NOMO-1 (cell line): ENCODE measurements around the gene CCSER1.
"Not testable (repeated sequence)": the region's sequence is repeated elsewhere in the genome, so short reads cannot be mapped to it uniquely, and the experiment has no call there.

Source experiments
- DNase-seq, 2 experiments: peaks; one replicate each; lab custom pipeline; 2025; ENCODE audit not compliant: unreplicated experiment in 2 of 2; lab: John Stamatoyannopoulos, UW

The CCSER1 gene

DNA sequence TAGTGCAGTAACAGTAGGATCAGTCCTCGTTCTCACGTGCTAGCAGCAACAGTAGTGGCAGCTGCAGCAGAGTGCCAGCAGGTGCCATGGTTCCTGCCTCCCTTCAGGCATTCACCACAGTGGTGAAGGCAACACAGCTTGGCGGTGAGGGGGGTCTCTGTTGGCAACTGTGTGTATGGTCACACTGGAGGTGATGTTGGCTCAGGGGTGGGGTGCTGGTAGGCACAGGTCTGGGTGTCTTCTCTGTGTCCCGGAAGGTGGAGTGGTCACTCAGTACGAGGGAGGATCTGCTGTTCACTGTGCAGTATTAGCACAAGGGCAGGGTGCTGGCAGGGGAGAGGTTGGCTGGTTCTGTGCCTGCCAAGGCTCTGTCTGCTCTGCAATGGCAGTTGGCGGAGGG is 671.8 kb downstream of the CCSER1 start:
- no peak for DNase-seq

DNA sequence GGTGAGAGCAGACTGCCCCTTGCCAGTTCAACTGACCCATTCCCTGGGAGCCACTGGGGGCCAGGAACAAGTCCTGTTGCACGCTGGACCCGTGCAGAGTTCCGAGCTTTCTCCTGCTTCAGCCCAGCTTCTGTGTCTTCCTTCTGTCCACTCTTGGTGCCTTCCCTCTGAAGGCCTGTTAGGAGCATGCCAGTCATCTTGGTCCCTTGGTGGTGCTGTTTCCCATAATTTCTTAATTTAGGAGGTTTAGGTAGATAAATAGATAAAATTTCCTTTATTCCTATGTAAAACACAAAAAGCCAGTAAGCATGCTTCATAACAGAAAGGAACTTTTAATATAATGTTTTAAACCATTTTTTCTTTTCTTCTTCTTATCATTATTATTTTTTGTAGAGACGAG is 672.7 kb downstream of the CCSER1 start:
- DNase-seq: no peak

- no peak for DNase-seq
Observed at GRCh38 chr4:90815569-90815968, 688.4 kb downstream of the CCSER1 start.

- no peak for DNase-seq
Observed at GRCh38 chr4:90816754-90817153, 689.6 kb downstream of the CCSER1 start.

GRCh38 chr4:90824266-90825150 is 697.3 kb downstream of the CCSER1 start:
- no peak for DNase-seq

DNA sequence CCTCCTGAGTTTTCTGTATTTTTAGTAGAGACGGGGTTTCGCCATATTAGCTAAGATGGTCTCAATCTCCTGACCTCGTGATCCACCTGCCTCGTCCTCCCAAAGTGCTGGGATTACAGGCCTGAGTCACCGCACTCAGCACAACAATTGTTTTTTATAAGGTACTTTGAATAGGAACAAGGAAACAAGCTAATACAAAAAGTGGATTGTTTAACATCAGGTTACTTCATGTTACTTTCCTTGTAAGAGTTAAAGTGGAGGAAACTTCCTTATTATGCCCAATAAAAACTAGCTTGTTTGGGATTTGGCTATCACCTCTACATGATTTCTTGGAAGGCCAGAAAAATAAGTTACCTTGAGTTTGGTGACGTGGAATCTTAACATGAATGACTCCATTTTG is 698.7 kb downstream of the CCSER1 start:
- DNase-seq: no peak

GRCh38 chr4:90833706-90834105 is 706.5 kb downstream of the CCSER1 start:
- DNase-seq: no peak

GRCh38 chr4:90837241-90837640 is 710.0 kb downstream of the CCSER1 start:
- DNase-seq: no peak

- DNase-seq: not testable (repeated sequence)
Observed at GRCh38 chr4:90838859-90839258, 711.7 kb downstream of the CCSER1 start.

DNA sequence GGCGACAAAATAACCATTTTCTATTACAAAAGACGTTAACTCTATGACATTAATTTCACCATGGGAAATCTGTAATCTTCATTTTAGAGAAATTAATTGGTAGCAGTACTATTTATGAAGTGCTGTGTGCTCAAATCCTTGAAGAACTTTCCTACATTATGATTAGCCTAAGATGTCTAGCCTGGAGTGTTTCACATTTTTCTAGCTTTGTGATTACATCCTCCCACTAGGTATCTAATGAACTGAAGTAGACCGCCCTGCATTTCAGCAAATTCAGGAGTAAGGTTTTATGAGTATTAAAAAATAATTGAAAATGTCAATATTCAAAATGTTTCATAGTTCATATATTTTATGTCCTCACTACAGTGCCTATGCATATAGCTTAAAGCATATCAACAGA is 713.1 kb downstream of the CCSER1 start:
- no peak for DNase-seq

DNA sequence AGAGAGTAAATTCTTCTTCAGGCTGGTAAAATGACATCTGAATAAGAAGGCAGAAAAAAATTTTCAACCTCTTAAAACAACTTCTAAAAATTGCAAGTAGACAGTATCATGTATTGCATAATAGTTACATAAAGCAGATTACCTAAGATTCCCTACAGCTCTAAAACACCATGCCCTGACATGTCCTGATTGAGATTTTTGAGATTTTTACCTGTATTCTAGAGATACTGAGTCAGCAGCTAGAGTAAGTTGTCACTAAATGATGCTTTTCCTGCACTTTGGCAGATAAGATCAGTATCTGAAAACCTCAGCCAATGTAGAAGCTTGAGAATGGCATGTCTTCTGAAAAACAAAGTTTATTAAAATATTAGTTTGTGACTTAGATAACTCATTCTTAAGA is 713.6 kb downstream of the CCSER1 start:
- DNase-seq: no peak

DNA sequence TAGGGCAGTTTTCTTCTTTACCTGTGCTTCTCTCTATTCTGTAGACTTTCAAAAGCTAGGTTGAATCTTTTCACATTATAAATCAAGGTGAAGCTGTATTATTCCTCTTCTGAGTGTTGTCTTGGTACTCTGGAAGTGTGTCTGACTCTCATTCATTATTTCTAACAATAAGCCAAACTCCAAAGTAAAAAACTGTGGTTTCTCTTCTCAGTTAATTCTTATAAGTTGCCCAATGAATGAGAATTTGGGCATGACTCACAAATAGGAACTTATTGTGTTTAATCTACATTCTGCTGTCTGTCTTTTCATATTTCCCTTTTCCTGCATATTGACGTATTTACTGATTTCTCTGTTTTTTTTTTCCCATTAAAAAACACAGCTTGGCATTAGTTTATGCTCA is 714.5 kb downstream of the CCSER1 start:
- peak in 1 of 2 experiments; percentile 1 for DNase-seq

- no peak for DNase-seq
Observed at GRCh38 chr4:90842960-90843359, 715.8 kb downstream of the CCSER1 start.

DNA sequence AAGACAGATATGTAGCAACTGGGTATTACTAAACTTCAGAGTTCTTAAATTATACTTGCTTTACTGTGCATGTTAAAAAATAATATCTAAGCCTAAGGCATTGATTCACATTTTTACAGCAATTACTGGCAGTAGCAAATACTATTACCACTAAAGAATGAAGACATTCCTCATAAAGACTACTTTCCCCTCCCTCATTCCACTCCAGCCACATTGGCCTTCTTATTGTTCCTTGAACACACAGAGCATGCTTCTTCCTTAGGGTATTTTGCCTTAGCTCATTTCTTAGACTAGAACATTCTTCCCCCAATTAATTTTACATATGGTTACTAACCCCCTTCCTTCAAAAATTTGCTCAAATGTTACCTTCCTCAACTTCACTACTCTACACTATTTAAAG is 717.0 kb downstream of the CCSER1 start:
- no peak for DNase-seq

GRCh38 chr4:90845777-90846176 is 718.6 kb downstream of the CCSER1 start:
- peak in 1 of 2 experiments; percentile 2 for DNase-seq

- no peak for DNase-seq
Observed at GRCh38 chr4:90852237-90852636, 725.0 kb downstream of the CCSER1 start.

DNA sequence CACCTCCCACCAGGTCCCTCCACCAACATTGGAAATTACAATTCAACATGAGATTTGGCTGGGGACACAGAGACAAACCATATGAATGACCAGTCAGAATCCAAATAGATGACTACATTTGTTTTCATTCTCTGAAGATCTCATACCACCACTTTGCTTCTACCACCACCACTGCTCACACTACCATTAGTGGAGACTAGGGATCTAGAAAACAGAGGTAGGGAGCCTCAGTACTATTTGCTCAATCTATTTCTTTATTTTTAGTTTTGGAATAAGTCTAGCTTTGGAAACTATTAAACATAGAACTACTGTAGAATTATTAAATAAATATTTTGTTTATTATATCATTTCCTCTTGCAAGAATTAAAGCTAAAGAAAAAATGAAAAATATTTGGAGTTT is 727.9 kb downstream of the CCSER1 start:
- DNase-seq: no peak

DNA sequence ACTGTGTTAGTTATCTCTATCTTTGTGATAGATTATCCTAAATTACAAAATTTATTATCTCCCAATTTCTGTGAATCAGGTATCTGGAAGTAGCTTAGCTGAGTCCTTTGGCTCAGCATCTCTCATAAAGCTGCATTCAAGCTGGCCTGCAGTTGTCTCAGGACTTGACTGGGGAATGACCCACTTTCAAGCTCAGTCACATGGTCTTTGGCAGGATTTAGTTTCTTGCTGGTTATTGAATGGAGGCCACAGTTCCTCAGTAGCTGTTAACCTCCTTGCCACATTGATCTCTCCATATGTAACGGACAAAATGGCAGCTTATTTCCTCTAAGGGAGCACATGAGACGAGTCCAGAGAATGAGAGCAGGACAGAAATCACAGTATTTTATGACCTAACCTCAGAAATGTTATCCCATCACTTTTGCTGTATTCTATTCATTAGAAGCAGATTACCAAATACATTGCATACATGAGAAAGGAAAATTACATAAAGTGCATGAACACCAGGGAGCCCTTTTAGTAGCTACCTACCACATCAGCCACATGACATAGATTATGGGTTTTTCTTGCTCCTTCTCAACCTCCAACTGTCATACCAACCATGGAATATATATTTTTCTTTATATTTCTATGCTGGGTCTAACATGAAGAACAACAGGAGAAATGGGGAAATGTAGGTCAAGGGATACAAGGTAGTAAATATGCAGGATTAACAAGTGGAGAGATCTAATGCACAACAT is 730.1 kb downstream of the CCSER1 start:
- no peak for DNase-seq

- DNase-seq: no peak
Observed at GRCh38 chr4:90875791-90876190, 748.6 kb downstream of the CCSER1 start.

- DNase-seq: no peak
Observed at GRCh38 chr4:90876296-90876695, 749.1 kb downstream of the CCSER1 start.

- no peak for DNase-seq
Observed at GRCh38 chr4:90883519-90883918, 756.3 kb downstream of the CCSER1 start.

DNA sequence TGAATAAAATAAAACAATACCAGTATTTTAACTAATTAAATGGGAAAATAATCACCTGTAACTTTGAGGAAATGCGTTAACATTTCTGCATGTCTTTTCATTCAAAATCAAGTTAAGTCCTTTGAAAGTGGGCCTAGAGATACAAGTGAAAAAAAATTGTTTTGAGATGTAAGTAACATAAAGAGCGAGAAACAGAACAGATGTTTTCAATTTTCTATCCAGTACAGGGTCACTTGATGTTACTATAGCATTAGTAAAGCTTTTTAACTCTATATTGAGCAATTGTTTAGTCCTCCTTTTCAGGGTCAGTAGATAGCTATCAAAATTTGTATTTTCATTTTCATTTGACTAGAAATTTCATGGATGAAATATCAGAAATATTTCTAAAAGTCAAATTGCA is 761.4 kb downstream of the CCSER1 start:
- no peak for DNase-seq
